Stimulated activated CD8-positive, alpha-beta memory T cell treated with anti-CD3 and anti-CD28 coated beads, Interleukin-4, amount 100 ng/mL, for 1 hour (primary cell): ENCODE data around the gene SELENOO.
"Not testable (repeated sequence)": the region's sequence is repeated elsewhere in the genome, so short reads cannot be mapped to it uniquely, and the experiment has no call there.

Experiments used
- DNase-seq, 2 donors: peaks; one replicate each; pipeline ENCODE4 v3.0.0-alpha.2; 2020; ENCODE audit warnings: low read depth in 2 of 2, low spot score in 1 of 2

The SELENOO gene, protein sequence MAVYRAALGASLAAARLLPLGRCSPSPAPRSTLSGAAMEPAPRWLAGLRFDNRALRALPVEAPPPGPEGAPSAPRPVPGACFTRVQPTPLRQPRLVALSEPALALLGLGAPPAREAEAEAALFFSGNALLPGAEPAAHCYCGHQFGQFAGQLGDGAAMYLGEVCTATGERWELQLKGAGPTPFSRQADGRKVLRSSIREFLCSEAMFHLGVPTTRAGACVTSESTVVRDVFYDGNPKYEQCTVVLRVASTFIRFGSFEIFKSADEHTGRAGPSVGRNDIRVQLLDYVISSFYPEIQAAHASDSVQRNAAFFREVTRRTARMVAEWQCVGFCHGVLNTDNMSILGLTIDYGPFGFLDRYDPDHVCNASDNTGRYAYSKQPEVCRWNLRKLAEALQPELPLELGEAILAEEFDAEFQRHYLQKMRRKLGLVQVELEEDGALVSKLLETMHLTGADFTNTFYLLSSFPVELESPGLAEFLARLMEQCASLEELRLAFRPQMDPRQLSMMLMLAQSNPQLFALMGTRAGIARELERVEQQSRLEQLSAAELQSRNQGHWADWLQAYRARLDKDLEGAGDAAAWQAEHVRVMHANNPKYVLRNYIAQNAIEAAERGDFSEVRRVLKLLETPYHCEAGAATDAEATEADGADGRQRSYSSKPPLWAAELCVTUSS

DNA sequence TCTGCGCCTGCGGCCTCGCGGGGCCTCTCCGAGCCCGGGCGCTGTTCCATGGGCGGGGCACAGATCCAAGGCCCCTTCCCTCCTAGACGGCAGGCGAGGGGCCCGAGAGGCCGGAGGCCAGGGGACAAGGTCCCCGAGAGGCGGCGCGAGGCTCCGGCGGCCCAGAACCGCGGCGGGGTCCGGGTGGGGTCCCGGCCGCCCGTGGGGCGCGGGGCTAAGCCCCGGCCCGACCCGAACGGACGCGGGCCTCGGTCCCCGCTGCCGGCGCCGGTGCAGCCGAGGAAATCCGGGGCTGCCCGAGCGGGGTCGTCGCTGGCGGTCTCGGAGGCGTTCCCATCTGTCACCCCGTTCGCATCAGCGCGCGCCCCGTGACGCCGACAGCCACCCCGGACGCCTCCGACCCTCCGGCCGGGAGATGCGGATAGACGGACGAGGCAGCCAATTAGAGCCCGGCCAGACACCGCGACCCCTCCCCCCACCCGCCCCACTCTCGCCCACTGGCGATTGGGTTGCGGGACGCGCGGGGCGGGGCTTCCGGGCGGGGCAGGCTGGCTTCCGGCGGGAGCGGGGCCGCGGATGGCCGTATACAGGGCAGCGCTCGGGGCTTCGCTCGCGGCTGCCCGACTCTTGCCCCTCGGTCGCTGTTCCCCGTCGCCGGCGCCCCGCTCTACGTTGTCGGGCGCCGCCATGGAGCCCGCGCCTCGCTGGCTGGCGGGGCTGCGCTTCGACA lies at the start of gene SELENOO:
SELENOO (plus strand) TSS at position 551 of the 730 bp plus-strand sequence; CDS start at position 577, 26 bp downstream.
- DNase-seq, result peak; percentile 76 to 78

DNA sequence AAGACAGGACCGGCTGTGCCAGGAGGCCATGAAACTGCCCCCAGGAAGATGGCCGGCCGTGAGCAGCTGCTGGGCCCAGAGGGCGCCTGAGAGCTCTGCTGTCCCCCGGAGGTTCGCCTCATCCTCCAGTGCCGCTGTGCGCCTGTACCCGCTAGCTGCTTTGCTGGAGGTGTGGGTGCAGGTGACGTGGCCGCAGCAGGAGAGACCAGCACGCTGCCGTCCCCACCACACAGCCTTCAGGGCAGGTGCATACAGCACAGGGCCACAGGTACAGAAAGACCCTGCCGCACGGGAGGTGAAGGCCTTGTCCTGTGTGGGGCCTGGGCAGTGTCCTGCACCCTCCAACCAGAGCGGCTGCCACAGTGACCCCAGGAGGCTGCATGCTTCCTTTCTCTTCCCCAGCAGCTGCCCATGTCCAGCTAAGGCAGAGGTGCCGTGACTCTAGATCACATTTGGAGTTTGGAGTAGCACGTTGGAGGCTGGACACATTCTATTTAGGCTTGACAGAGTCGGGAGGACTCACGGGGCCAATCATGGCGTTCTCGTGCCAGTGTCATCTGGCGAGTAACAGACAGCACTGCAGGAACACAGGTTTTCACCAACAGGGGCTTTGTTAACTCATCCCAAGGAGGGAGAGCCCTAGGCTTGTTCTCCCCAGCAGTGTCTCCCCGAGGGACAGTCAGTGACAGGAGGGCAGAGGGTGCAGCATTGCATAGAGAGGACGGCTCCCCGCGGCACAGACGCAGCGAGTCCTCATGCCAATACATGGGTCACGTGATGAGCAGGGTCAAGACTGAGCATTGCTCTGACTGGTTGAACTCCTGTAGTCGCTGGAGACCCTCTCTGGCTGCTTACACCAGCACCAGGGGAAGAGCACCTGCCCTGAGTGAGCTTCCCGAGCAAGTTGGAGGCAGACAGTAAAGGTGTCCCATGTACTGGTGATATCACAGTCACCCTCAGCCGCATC lies 49.0 kb upstream of the SELENOO start:
- no peak for DNase-seq

DNA sequence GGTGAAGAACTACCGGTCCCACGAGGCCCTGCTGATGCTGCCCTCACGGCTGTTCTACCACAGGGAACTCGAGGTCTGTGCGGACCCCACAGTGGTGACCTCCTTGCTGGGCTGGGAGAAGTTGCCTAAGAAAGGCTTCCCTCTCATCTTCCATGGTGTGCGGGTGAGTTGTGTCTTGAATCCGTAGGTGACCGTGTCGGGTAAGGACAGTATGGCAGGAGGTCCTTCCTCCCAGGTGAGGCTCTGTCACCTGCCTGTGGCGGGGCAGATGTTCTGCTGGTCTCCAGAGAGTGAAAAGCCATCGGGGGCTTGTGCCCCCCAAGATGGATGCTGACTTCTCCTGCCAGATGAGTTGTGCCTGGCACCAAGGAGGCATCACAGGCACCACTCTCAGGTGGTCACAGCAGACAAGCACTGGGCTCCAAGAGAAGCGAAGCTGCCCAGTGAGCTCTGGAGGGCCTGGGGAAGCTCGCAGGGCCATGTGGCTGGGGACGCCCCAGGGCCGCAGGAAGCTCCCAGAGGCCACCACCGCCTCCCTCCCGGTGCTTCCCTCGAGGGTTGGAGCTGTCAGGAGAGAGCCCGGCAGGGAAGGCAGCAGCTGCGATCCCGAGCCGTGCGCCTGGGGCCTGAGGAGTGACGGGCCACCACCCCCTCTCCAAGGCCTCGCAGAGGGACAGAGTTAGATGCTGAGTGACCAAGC lies 47.6 kb upstream of the SELENOO start:
- DNase-seq, result no peak

DNA sequence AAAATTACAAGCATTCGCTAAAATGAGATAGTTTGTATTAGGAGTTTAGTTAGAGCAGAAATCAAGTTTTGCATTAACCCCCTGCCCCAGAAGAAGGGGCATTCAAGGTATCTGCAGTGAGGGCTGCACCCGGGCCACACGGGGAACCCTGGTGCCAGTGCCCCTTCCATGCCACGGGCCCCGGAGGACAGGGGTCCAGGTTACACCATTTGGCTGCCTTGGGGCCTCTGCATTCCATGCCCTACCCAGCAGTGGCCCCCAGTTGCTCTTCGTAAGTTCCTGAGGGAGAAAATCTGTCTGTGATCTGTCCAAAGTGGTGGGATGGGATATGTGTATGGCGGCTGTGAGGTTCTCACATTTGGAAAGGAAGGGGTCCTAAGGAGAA lies 47.1 kb upstream of the SELENOO start:
- no peak for DNase-seq

DNA sequence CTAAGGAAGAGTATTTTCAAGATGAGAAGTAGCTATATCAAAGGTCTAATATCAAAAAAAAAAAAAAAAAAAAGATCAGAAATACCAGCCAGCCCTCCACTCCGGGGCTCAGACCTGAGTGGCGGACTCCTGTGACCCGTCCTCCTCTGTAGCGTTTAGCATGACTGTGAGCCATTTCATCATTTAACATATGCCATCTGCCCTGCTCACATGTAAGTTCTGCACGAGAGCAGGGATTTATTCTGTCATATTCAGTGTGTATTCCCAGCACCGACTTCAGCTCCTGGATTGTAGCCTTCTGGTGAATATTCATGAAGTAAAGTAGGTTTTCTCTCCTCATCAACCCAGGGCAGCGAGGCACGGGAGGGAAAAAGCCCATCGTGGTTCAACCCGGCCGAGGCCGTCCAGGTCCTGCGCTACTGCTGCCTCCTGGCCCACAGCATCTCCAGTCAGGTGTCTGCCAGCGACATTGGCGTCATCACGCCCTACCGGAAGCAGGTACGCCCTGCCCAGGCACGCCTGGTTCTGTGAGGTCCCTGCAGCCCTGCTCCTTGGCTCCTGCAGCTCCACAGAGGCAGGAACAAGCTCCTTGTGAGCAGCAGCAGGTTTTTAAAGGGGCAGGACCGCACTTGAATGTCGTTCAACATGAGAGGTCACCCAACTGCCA lies 43.0 kb upstream of the SELENOO start:
- no peak for DNase-seq

DNA sequence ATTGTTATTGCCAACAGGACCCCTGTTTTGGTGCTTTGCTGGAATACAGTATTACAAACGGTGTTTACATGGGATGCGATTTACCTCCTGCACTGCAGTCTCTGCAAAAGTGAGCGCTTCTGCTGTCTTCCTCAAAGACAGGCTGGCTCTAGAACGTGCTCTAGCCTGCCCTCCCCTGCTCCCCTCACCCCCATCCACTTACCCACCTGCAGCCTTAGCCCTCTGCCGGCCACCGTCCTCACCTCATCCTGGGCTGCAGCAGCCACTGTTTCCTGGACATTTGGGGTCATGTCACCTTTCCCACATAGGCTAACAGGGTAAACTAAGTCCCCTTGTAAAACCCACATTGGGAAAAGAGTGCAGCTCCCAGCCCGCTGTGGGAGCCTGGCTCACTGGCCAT lies 39.9 kb upstream of the SELENOO start:
- no peak for DNase-seq

DNA sequence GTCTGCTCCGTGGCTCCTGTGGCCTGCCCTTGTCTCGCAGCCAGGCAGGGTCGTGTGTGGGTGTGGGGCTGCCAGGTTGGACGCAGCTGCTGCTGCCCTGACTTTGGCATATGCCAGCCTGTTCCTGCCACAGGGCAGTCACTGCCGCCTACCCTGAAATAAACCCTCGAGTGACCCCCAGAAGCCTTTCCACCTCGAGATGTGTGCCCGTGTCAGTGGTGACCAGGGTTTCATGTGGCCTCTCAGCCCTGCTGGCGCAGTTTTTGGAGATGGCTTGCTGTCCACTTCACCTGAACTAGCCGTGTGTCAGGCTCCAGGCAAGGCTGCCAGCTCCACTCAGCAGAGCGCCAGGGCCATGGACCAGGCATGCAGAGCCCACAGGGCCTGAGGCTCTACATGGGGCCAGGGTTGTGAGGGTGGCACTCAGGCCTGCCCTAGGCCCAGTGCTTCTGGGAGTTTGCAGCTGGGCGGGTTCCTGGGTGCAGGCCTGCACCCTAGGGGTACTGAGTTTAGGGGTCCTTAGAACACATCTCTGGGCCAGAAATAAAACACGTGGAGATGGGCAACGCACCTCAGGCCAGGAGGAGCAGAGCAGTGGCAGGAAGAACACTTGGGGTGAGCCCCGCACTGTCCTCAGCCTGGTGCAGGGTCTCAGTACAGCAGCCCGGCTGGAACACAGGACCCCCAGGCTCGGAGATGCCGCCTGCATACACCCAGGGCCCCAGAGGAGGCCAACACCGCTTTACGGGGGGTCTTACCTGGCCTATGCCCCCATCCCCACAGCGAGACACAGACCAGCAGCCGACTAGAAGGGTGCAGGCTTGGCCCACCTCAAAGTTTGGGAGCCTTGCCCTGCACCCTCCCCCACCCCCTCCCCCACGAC lies 39.1 kb upstream of the SELENOO start:
- DNase-seq, result no peak

DNA sequence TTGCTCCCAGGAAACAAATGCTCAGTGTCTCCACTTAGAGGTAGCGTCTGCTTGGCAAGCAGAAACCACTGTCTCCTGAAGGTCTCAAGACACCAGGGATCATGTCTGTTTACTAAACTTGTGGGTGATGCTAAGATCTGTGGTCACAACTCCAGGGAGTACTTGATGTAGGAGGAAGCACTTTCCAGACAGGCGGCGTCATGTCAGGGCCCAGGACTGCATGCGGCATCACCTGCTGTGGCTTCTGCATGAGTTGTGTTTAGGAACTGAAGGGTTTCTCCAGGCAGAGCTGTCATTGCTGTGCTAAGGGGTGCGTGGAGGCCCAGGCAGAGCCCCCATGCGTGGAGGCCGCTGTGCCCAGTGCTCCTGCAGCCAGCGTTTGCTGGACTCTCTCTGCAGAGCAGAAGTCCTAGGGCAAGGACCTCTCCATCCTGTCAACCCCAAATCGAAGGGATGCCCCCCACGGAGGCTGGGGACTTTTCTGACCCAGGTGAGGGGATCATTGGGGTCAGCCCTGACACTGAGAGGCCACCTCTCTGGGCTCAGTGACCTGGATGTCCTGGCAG lies 38.3 kb upstream of the SELENOO start:
- DNase-seq, result no peak

DNA sequence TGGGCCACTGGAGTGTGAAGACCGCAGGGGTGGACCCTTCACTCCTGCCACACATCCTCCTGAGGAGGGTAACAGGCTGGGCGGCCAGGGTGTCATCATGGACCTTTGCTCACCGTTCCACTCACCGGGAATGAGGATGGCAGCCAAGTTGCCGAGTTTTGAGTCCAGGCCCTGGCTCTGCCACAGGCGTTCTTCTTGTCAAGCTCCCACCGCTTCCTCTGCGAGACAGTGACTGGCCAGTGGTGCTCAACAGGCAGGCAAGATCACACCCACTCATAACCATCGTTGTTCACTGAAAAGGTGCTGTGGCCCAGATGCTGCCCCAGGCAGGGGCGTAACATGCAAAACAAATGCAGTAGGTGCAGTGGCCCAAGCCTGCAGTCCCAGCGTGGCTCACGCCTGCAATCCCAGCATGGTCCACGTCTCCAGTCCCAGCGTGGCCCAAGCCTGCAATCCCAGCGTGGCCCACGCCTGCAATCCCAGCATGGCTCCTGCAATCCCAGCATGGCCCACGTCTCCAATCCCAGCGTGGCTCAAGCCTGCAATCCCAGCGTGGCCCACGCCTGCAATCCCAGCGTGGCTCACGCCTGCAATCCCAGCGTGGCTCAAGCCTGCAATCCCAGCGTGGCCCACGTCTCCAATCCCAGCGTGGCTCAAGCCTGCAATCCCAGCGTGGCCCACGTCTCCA lies 35.2 kb upstream of the SELENOO start:
- no peak for DNase-seq

DNA sequence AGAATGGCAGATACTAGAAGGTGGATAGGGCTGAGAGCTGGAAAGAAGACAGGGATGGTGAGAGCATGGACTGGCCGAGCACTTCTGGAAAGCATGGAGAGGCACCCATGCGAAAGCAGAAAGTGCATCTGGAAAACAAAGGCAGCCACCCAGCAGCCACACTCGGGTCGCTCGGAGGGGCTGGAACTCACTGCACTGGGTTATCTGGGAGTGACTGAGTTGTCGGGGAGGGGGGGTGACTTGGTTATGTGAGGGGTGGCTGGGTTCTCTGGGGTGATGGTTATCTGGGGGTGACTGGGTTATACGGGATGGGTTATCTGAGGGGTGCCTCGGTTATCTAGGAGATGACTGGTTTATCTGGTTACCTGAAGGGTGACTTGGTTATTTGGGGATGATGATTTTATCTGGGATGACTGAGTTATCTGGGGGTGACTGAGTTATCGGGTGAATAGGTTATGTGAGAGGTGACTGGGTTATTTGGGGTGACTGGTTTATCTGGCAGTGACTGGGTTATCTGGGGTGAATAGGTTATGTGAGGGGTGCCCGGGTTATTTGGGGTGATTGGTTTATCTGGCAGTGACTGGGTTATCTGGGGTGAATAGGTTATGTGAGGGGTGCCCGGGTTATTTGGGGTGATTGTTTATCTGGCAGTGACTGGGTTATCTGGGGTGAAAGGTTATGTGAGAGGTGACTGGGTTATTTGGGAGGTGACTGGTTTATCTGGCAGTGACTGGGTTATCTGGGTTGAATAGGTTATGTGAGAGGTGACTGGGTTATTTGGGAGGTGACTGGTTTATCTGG lies 32.9 kb upstream of the SELENOO start:
- DNase-seq, result no peak

DNA sequence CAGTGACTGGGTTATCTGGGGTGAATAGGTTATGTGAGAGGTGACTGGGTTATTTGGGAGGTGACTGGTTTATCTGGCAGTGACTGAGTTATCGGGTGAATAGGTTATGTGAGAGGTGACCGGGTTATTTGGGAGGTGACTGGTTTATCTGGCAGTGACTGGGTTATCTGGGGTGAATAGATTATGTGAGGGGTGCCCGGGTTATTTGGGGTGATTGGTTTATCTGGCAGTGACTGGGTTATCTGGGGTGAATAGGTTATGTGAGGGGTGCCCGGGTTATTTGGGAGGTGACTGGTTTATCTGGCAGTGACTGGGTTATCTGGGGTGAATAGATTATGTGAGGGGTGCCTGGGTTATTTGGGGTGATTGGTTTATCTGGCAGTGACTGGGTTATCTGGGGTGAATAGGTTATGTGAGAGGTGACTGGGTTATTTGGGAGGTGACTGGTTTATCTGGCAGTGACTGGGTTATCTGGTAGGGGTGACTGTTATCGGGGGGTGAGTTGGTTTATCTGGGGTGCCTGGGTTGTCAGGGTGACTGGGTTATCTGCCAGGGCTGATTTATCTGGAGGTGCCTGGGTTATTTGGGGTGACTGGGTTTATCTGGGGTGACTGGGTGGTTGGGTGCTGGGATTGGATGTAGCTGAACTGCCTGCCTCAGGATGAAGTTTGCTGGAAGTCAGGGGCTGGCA lies 32.2 kb upstream of the SELENOO start:
- not testable (repeated sequence) for DNase-seq

DNA sequence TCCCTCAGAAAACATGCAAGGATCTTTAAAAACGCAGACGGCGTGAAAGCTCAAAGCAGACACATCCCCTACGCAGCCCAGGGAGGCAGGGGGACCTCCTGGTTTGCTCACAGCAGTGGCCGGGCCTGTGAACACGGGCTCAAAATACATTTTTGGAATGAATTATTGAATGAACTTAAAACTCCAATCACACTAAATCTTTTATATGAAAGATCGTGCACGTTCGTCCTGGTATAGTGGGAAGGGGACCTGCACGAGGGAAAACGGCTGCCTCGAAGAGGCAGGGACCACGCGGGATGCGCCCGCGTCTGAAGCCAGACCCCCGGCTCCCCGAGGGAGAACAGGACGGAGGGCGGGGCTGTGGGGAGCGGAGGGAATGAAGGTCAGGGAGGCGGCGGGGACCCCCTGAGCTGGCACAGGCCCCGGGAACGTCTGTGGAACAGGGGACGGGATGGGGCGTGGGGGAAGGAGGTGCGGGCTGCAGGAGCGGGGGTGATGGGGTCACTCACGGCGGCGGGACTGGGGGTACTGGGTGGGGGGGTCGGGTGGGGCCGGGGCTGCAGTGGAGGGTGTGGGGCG lies 31.5 kb upstream of the SELENOO start:
- DNase-seq, result no peak

DNA sequence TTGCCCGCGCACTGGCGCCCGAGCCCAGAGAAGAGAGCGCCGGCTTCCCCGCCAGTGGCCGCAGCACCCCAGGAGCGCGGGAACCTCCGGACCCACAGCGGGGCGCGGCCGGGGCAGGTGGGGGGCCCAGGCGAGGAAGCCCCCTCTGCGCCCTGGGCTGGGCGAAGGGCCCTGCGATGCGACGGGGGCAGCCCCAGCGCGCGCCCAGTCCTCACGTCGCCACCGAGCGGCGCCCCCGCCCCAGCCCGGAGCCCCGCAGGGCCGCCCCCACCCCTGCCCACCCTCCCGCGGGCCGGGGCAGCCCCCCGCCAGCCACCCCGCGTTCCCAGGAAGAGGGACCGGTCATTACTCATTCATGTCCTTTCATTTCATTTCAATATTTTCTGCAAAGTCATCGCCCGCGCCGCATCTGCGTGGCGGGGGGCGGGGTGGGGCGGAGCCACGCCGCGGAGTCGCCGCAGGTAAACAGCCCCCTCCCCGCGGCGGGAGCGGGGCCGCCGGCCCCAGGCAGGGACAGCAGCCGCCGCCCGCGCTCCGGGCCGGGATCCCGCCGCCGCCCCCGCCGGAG lies 31.0 kb upstream of the SELENOO start:
- no peak for DNase-seq

DNA sequence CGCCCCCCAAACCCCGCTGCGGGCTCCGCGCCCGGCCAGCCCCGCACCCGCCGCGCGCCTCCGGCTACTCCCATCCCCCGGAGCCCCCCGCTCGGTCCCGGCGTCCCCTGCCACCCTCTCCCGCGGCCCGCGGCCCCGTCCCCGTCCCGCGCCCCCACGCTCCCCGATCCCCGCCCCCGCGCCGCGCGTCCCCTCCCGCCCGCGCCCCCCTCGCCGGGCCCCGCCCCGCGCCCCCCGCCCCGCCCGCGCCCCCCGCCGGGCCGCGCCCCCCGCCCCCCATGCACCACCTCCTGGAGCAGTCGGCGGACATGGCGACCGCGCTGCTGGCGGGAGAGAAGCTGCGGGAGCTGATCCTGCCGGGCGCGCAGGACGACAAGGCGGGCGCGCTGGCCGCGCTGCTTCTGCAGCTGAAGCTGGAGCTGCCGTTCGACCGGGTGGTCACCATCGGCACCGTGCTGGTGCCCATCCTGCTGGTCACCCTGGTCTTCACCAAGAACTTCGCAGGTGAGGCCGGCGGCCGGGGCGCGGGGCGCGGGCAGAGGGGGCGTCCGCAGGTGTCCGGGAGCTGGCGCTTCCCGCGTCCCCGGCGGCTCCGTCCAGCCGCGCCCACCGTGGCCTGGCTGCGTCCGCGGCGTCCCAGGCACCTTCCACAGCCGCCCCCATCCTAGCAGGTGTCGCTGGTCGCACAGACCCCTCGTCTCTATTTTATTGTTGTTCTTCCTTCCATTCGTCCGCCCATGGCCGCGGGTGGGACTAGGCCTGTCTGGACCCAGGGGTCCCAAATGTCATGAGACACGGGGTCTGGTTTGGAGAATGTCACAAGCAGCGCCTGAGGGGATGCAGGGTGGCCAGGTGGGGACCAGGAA lies 30.1 kb upstream of the SELENOO start, which contains the start of gene PANX2:
PANX2 (plus strand) TSS at position 279 of the 866 bp plus-strand sequence; CDS start at position 279, 0 bp downstream.
- no peak for DNase-seq
